Mucosa of gallbladder (tissue), 1 donor: Measurements from ENCODE around the gene SUCO. TPM values are rescaled to one million over a fixed set of nuclear protein-coding genes. Genes with fewer than 3 reads are reported as not detected.
"Not testable (repeated sequence)": the region's sequence is repeated elsewhere in the genome, so short reads cannot be mapped to it uniquely, and the experiment has no call there.

Source experiments
- DNase-seq: peaks from one replicate; pipeline ENCODE4 v3.0.0-alpha.2; 2020; ENCODE audit warnings: low spot score
- total RNA-seq: library from RNA; stranded (reverse); gene quantifications from one replicate; pipeline ENCODE4 v1.2.1, GENCODE V29; 2021
- donor health status: DM: no; HTN: no; CAD: no.

The SUCO gene
- total RNA-seq, result 38.1 TPM

- peak; percentile 100 for DNase-seq
Observed at GRCh38 chr1:172532700-172533512, at the start of gene SUCO. TSS of gene SUCO (plus strand) at chr1:172533150. CDS start at chr1:172533436, 286 bp downstream.

GRCh38 chr1:172483448-172483847, 49.5 kb upstream of the SUCO start:
- no peak for DNase-seq

GRCh38 chr1:172484252-172484651, 48.7 kb upstream of the SUCO start:
- DNase-seq, result no peak

- no peak for DNase-seq
Observed at GRCh38 chr1:172485626-172486025, 47.3 kb upstream of the SUCO start.

- no peak for DNase-seq
Observed at GRCh38 chr1:172486805-172487454, 46.0 kb upstream of the SUCO start.

GRCh38 chr1:172487550-172487949, 45.4 kb upstream of the SUCO start:
- DNase-seq, result no peak

- no peak for DNase-seq
Observed at GRCh38 chr1:172488393-172488792, 44.6 kb upstream of the SUCO start.

- no peak for DNase-seq
Observed at GRCh38 chr1:172489847-172490246, 43.1 kb upstream of the SUCO start.

GRCh38 chr1:172492421-172492820, 40.5 kb upstream of the SUCO start:
- no peak for DNase-seq

- DNase-seq, result no peak
Observed at GRCh38 chr1:172494166-172494565, 38.8 kb upstream of the SUCO start.

- not testable (repeated sequence) for DNase-seq
Observed at GRCh38 chr1:172496127-172496526, 36.8 kb upstream of the SUCO start.

GRCh38 chr1:172496678-172497077, 36.3 kb upstream of the SUCO start:
- no peak for DNase-seq

- no peak for DNase-seq
Observed at GRCh38 chr1:172497230-172497629, 35.7 kb upstream of the SUCO start.

- DNase-seq, result no peak
Observed at GRCh38 chr1:172498857-172499256, 34.1 kb upstream of the SUCO start.

GRCh38 chr1:172499636-172500141, 33.3 kb upstream of the SUCO start:
- DNase-seq, result peak; percentile 88

GRCh38 chr1:172500207-172500606, 32.7 kb upstream of the SUCO start:
- no peak for DNase-seq

GRCh38 chr1:172507741-172508140, 25.2 kb upstream of the SUCO start:
- DNase-seq, result no peak

- no peak for DNase-seq
Observed at GRCh38 chr1:172510479-172510878, 22.5 kb upstream of the SUCO start.

- DNase-seq, result no peak
Observed at GRCh38 chr1:172512591-172512990, 20.4 kb upstream of the SUCO start.

GRCh38 chr1:172513479-172513878, 19.5 kb upstream of the SUCO start:
- no peak for DNase-seq

GRCh38 chr1:172514108-172514507, 18.8 kb upstream of the SUCO start:
- no peak for DNase-seq

- no peak for DNase-seq
Observed at GRCh38 chr1:172515436-172515835, 17.5 kb upstream of the SUCO start.

- no peak for DNase-seq
Observed at GRCh38 chr1:172515927-172516326, 17.0 kb upstream of the SUCO start.
